Measurements from ENCODE around the gene APBA2.

Gene APBA2

DNA sequence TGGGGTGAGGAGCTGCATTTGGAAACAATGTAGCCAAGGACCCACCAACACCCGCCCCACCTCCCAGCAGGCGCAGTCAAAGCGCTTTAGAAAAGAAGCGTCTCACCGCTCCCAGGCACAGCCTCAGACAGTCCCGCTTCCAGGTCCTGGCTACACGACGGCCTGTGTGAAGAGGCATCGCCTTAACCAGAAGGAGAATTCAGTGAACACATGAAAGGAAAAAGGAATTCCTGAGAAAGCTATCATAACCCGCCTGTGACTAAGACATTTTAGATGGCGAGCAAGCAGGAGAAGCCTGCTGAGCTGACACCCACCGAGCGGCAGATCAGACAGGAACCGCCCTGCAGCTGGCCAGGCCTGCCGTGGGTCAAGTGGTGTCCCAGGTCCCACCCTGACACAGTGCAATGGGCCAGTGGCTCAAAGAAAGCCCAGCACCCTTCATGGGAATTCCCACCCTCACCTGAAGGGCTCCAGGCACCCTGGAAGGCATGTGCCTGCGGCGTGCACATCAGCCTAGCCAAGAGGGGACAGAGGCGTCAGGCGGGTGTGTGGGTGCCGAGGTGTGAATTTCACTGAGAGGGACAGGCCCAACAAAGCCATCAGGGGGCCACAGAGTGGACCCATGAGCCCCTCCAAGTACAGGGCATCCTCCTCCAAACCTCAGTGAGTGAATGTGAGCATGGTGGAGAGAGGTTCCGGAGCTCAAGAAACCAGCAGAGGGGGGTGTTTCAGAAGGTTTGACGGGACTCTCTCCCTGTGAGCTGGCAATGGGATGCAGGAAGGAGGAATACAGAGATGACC lies 239.0 kb downstream of the APBA2 start:
- DNase-seq (ENCODE audit: extremely low read depth, low read depth): no peak
- TF ChIP-seq, protein P1, sequence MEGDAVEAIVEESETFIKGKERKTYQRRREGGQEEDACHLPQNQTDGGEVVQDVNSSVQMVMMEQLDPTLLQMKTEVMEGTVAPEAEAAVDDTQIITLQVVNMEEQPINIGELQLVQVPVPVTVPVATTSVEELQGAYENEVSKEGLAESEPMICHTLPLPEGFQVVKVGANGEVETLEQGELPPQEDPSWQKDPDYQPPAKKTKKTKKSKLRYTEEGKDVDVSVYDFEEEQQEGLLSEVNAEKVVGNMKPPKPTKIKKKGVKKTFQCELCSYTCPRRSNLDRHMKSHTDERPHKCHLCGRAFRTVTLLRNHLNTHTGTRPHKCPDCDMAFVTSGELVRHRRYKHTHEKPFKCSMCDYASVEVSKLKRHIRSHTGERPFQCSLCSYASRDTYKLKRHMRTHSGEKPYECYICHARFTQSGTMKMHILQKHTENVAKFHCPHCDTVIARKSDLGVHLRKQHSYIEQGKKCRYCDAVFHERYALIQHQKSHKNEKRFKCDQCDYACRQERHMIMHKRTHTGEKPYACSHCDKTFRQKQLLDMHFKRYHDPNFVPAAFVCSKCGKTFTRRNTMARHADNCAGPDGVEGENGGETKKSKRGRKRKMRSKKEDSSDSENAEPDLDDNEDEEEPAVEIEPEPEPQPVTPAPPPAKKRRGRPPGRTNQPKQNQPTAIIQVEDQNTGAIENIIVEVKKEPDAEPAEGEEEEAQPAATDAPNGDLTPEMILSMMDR (IDR thresholded peaks at IDR 0.05; ENCODE audit: low read depth, low read length): no peak

DNA sequence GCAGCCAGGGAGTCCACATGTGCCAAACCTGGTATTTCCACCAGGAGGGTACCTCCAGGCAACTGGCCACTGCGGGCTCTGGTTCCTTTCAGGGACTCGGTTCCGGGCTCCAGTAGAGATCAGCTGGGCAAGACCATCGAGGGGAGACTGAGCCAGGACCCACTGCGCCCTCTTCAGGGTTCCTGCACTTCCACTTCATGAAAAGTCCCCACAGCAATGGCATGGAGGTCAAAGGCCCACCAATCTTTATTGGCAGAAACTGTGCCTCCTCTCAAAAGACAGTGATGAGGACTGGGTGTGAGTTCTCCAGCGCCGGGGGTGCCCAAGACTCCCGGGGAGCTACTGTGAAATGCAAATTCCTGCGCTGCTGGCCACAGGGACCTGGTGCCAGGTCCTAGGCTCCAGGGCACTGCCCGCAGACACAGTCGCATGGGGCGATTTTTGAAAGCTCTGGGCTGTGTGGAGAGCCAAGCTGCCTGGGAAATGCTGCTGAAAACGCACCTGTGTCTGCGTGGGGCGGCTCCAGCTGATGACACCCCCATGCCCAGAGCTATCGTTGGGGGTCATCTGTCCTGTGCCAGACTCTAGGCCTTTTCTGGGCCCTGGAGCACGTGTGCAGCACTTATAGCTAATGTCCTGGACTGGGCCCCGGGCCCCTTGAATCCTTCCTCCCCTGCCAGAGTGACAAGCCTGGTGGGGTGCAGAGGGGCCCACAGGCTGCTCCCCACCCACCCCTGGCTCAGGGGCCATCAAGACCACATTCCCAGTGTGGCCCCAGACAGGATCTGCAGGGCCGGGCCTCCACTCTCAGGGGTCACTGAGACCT lies 239.8 kb downstream of the APBA2 start:
- TF ChIP-seq, protein P1 (IDR thresholded peaks at IDR 0.05; ENCODE audit: low read depth, low read length): no peak
- no peak for DNase-seq (ENCODE audit: extremely low read depth, low read depth)

DNA sequence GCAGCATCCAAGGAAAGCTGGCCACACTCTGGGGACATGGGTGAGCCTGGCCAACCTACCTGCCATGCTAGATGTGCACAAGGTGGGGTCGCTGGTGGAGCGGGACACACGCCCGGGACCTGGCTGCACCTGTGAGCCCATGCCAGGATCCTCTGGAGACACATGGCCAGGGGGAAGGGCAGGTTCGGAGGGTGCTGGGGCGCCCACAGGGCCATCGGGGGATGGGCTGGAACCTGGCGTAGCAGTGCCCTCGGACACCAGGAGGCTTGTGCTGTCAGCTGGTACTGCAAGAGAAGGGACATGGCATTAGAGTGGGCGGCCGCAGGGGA lies 240.4 kb downstream of the APBA2 start:
- TF ChIP-seq, protein P1 (IDR thresholded peaks at IDR 0.05; ENCODE audit: low read depth, low read length): no peak
- DNase-seq (ENCODE audit: extremely low read depth, low read depth): no peak

DNA sequence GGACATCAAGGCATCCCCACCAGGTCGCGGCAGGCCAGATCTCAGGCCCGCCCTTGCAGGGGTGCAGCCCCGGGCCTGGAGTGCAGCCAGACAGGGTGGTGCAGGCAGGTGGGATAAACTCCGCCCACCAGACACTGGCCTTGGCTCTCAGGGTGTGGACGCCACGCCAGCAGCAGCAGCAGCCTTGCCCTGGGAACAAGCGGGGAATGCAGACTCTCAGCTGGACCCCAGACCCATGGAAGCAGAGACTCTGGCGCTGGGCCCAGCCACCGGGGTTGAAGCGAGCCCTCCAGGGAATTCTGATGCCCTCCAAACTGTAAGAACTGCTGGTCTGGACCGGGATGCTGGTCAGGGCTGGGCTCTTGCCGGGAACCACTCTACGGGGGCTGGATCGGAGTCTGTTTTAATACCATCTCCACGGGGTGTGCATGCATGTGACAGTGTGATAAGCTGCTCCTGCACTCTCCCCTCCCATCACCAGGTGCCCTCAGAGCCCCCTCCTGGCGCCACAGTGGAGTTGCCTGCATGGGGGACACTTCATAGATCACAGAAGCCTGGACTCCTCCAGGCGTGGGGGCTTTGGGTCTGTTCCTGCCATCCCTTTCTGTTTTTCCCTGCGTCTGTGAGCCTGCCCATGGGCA lies 241.2 kb downstream of the APBA2 start:
- TF ChIP-seq, protein P1 (IDR thresholded peaks at IDR 0.05; ENCODE audit: low read depth, low read length): no peak
- DNase-seq (ENCODE audit: extremely low read depth, low read depth): no peak

DNA sequence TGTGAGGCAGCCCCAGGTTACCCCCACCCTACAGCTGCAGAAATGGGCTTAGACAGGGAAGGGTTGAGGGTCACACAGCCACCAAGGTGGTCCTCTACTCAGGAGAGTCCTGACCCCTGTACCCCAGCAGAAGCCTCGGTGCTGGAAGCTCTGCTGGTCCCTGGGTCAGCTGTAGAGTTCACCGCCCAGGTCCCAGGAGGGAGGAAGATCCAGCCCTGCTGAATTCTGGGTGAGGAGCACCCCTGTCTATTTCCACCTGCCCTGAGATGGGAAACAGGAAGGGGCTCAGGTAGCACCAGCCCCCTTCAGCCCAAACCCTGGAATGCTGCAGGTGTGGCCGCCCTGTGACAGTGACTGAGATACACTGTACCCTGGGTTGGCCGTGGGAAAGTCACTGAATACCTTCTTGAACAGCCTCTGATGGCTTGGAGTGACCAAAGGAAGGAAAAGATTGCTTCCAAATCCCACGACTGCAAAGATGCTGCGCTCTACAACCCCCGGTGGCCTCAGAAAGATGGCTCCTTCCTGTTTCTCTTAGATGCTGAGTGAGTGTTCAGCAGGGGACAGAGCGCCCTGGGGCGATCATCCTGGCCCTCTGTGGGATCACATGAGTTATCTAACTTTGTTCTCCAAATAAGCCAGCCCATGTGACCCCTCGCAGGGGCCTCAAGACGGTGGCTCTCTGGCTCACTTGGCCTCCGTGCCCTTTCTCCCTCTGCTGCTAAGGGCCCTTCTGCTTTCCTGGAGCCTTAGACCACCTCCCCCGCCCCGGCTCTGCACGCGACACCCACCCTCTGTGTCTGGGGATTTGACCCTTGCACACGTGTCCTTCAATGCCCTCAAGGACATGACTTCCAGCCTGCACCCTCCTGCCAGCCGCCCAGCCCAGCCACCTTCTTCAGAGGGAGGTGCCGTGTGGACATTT lies 242.0 kb downstream of the APBA2 start:
- TF ChIP-seq, protein P1 (IDR thresholded peaks at IDR 0.05; ENCODE audit: low read depth, low read length): no peak
- no peak for DNase-seq (ENCODE audit: extremely low read depth, low read depth)

DNA sequence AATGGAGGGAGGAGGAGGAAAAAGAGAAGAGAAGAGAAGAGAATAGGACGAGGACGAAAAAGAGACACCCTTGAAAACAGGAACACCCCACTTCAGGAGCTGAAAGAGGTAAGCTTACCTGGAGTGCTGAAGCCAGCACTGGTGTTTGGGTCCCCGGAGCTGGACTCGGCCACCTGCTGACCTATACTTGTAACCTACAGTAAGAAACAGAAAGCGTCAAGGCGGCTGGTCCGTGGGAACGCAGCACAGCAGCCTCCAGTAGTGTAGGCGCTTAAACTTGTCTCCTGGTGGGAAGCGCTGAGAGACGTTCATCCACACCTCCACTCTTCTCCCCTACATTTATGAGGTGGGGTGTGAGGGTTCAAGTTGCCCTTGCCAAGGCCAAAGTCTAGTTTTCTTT lies 242.9 kb downstream of the APBA2 start:
- no peak for DNase-seq (ENCODE audit: extremely low read depth, low read depth)
- TF ChIP-seq, protein P1 (IDR thresholded peaks at IDR 0.05; ENCODE audit: low read depth, low read length): no peak

Measured in AG09319 (cell line).